GM06990 (cell line): ENCODE data around the gene TINAGL1.

Experiments
- DNase-seq: peaks from one replicate; pipeline ENCODE4 v3.0.0-alpha.2; 2011; ENCODE audit not compliant: insufficient read length; ENCODE audit errors: extremely low read depth
- H3K27me3 ChIP-seq: replicated peaks from 2 replicates; pipeline ENCODE4 v1.6.0; 2011; ENCODE audit warnings: low read length; ENCODE audit not compliant: control insufficient read depth, insufficient read depth
- H3K36me3 ChIP-seq: 2 replicates; pipeline ENCODE4 v1.5.1; 2011; ENCODE audit warnings: low read length; ENCODE audit not compliant: control insufficient read depth, insufficient read depth
- H3K4me3 ChIP-seq: replicated peaks from 2 replicates; pipeline ENCODE4 v1.5.1; 2011; ENCODE audit warnings: low read depth, mild to moderate bottlenecking, control low read depth, low read length
- TF ChIP-seq, protein P1 (sequence below): IDR thresholded peaks from 2 replicates; pipeline ENCODE4 v1.5.1; 2011; ENCODE audit warnings: low read length, control low read depth, mild to moderate bottlenecking, inconsistent platforms; ENCODE audit not compliant: insufficient read depth, poor library complexity, severe bottlenecking

The TINAGL1 gene

GRCh38 chr1:31579374-31579773, 3.1 kb downstream of the TINAGL1 start:
- TF ChIP-seq, protein P1, sequence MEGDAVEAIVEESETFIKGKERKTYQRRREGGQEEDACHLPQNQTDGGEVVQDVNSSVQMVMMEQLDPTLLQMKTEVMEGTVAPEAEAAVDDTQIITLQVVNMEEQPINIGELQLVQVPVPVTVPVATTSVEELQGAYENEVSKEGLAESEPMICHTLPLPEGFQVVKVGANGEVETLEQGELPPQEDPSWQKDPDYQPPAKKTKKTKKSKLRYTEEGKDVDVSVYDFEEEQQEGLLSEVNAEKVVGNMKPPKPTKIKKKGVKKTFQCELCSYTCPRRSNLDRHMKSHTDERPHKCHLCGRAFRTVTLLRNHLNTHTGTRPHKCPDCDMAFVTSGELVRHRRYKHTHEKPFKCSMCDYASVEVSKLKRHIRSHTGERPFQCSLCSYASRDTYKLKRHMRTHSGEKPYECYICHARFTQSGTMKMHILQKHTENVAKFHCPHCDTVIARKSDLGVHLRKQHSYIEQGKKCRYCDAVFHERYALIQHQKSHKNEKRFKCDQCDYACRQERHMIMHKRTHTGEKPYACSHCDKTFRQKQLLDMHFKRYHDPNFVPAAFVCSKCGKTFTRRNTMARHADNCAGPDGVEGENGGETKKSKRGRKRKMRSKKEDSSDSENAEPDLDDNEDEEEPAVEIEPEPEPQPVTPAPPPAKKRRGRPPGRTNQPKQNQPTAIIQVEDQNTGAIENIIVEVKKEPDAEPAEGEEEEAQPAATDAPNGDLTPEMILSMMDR: no peak
- DNase-seq: no peak
- Histone ChIP-seq H3K27me3 (peaks cover 3% of the 10 kb centered on the region; the same call in 1 of the 2 replicates), H3K4me3 (no peak overlapping the region), H3K36me3 (no peaks in the 10 kb centered on the region)

DNA sequence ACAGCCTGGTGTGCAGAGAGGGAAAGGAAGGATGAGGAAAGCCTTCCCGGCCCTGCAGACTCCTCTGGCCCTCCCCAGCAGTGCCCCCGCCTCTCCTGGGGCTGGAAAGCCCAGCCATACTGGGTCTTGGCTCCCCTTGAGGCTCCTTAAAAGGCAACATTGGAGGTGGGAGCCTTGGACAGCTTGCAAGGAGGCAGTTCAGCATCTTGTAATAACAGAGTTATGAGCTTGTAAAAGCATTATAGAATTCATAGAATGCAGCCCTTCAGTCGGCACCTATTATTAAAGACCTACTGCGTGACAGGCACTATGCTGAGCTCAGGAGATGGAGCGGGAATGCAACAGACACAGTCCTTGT, 4.2 kb downstream of the TINAGL1 start:
- no peak for DNase-seq
- TF ChIP-seq, protein P1: no peak
- H3K4me3 ChIP-seq: no peak overlapping the region
- no peaks in the 10 kb centered on the region for H3K36me3 ChIP-seq
- peaks cover 3% of the 10 kb centered on the region for H3K27me3 ChIP-seq

DNA sequence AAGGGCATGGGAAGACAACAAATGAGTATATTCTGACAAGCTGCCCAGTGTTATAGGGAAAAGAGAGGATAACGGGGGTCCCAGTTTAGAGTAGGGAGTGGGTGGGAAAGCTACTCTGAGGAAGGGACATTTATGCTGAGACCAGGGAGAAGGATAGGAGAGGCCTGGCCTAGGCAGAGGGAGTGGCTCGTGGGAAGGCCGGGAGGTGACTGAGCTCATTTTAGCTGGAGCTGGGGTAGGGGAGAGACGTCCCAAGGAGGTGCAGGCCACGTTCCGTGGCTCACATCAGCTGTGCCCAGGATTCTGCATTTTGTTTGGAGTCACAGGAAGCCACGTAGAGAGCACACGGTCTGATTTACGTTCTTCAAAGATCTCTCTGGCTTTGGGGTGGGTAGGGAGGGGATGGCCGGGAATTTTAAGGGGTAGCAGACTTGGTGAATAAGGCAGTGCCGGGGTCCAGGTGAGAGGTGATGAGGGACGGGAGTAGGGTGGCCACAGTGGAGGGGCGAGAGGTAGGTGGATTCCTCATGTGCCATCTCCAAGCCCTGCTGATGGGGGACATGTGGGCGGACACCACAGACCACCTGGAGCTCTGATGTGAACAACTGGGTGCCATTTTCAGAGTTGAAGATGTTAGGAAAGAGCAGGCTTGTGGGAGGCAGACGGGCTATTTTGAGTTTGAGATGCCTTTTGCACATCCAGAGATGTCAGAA, 4.7 kb downstream of the TINAGL1 start:
- DNase-seq: no peak
- Histone ChIP-seq H3K36me3 (no peaks in the 10 kb centered on the region), H3K4me3 (no peak overlapping the region), H3K27me3 (peaks cover 3% of the 10 kb centered on the region)
- TF ChIP-seq, protein P1: no peak

DNA sequence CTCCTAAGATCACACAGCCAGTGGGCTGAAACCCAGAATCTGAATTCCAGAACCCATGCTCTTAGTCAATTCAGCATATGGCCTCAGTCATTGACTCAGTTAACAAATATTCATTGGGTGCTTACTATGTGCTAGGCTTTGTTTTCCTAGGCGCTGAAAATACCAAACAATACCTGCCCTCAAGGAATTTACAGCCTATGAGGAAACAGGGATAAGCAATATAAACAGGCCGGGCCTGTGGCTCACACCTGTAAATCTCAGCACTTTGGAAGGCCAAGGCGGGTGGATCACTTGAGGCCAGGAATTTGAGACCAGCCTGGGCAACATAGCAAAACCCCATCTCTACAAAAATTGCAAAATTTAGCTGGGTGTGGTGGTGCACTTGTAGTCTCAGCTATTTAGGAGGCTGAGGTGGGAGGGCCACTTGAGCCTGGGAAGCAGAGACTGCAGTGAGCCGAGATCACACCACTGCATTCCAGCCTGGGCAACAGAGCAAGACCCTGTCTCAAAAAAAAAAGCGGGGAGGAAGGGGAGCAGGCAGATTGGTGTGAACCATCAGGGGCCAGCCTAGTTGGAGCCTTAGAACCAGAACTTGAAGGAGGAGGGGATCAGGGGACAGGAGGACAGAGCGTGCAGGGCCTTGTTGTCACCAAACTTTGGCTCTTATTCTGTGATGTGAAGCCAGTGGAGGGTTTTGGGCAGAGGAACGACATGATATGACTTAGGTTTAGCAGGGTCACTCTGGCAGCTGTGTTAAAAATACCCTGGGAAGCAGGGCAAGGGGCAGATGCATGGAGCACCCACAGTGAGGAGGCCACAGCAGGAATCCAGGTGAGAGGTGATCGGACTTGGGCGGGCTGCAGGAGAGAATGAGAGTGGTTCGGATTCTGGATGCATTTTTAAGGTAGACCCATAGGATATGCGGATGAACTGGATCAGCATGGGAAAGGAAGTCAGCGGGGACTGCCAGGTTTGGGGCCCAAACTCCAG, 5.8 kb downstream of the TINAGL1 start:
- no peak for DNase-seq
- Histone ChIP-seq H3K4me3 (no peak overlapping the region), H3K36me3 (no peaks in the 10 kb centered on the region), H3K27me3 (no peaks in the 10 kb centered on the region; the same call in 1 of the 2 replicates)
- TF ChIP-seq, protein P1: no peak

GRCh38 chr1:31583082-31583994, 7.0 kb downstream of the TINAGL1 start:
- TF ChIP-seq, protein P1: no peak

More at GRCh38 chr1:31583082-31583994, 7.0 kb downstream of the TINAGL1 start:
- DNase-seq: no peak
- Histone ChIP-seq H3K4me3 (no peak overlapping the region), H3K36me3 (no peaks in the 10 kb centered on the region), H3K27me3 (no peaks in the 10 kb centered on the region; the same call in 1 of the 2 replicates)
